SK-N-SH (cell line): ENCODE data around the gene CFHR5. TPM values are rescaled to one million over a fixed set of nuclear protein-coding genes. Genes with fewer than 3 reads are reported as not detected.

Source experiments
- CTCF ChIA-PET: fragments of 300-600, 350-600 bp; formaldehyde crosslinking; extraction: SDS; loops from one replicate; lab custom pipeline; 2021; lab: Yijun Ruan, JAX
- POLR2A ChIA-PET: fragments of 350-600 bp; sonication (Branson Sonifier 250); formaldehyde crosslinking; extraction: SDS; loops from one replicate; lab custom pipeline; 2020; ENCODE audit warnings: antibody characterized with exemption, inconsistent platforms; lab: Yijun Ruan, JAX
- DNase-seq: peaks from one replicate; pipeline ENCODE4 v3.0.0; 2012
- H2AFZ ChIP-seq: fragments of 200-600 bp; sonication (generic); 2 replicates; pipeline ENCODE4 v1.8.1; 2016; ENCODE audit warnings: antibody characterized with exemption, mild to moderate bottlenecking, low read depth
- H3F3A ChIP-seq: fragments of 200-600 bp; sonication (generic); replicated peaks from 2 replicates; pipeline ENCODE3; 2016; ENCODE audit warnings: antibody characterized with exemption, mild to moderate bottlenecking; ENCODE audit not compliant: insufficient read depth
- H3K27ac ChIP-seq, 2 experiments: fragments of 200-500 bp in 1 of 2; fragments of 200-600 bp in 1 of 2; sonication (Bioruptor generic) in 1 of 2; sonication (generic), shearing (Covaris generic) in 1 of 2; 2 replicates each; pipeline versions ENCODE4 v1.5.1 to v1.6.1; 2014 to 2016; ENCODE audit warnings: low read depth in 2 of 2, inconsistent platforms in 1 of 2, low read length in 1 of 2, mild to moderate bottlenecking in 1 of 2, mixed read lengths in 1 of 2
- H3K27me3 ChIP-seq: fragments of 200-600 bp; sonication (generic), shearing (Covaris generic); 2 replicates; pipeline ENCODE4 v1.6.1; 2016; ENCODE audit warnings: mixed run types; ENCODE audit not compliant: insufficient read depth
- H3K36me3 ChIP-seq, 2 experiments: fragments of 200-500 bp in 1 of 2; fragments of 200-600 bp in 1 of 2; sonication (Bioruptor generic) in 1 of 2; sonication (generic) in 1 of 2; replicated peaks in 1 of 2; 2 replicates each; pipeline versions ENCODE3 to v1.5.1; 2014 to 2016; ENCODE audit warnings: low read length in 1 of 2, mild to moderate bottlenecking in 1 of 2; ENCODE audit not compliant: insufficient read depth in 2 of 2, control insufficient read depth in 1 of 2
- H3K4me1 ChIP-seq, 2 experiments: fragments of 200-500 bp in 1 of 2; fragments of 200-600 bp in 1 of 2; sonication (Bioruptor generic) in 1 of 2; sonication (generic), shearing (Covaris generic) in 1 of 2; 2 replicates each; pipeline versions ENCODE4 v1.5.1 to v1.6.1; 2014 to 2016; ENCODE audit warnings: low read depth in 1 of 2, low read length in 1 of 2, mixed run types in 1 of 2; ENCODE audit not compliant: insufficient read depth in 2 of 2, control insufficient read depth in 1 of 2
- H3K4me2 ChIP-seq: fragments of 200-600 bp; sonication (generic), shearing (Covaris generic); 2 replicates; pipeline ENCODE4 v1.6.1; 2017; ENCODE audit warnings: mixed run types
- H3K4me3 ChIP-seq, 2 experiments: fragments of 200-500 bp in 1 of 2; fragments of 200-600 bp in 1 of 2; sonication (Bioruptor generic) in 1 of 2; sonication (generic), shearing (Covaris generic) in 1 of 2; 2 replicates each; pipeline versions ENCODE4 v1.5.1 to v1.8.1; 2014 to 2016; ENCODE audit warnings: low read depth in 2 of 2, inconsistent platforms in 1 of 2, low read length in 1 of 2, mild to moderate bottlenecking in 1 of 2, mixed read lengths in 1 of 2, moderate library complexity in 1 of 2
- H3K79me2 ChIP-seq: fragments of 200-600 bp; sonication (generic); 2 replicates; pipeline ENCODE4 v1.8.1; 2017; ENCODE audit warnings: mild to moderate bottlenecking; ENCODE audit not compliant: insufficient read depth
- H3K9ac ChIP-seq: fragments of 200-600 bp; sonication (generic); 2 replicates; pipeline ENCODE4 v1.6.1; 2017; ENCODE audit warnings: mixed run types
- H3K9me2 ChIP-seq: fragments of 200-600 bp; sonication (generic); 2 replicates; pipeline ENCODE4 v1.6.1; 2017; ENCODE audit warnings: mixed run types
- H3K9me3 ChIP-seq: fragments of 200-600 bp; sonication (generic); 2 replicates; pipeline ENCODE4 v1.6.1; 2017; ENCODE audit warnings: mixed run types, mild to moderate bottlenecking, moderate library complexity
- H4K20me1 ChIP-seq: fragments of 200-600 bp; sonication (generic); 2 replicates; pipeline ENCODE4 v1.6.1; 2017; ENCODE audit warnings: mild to moderate bottlenecking, mixed run types; ENCODE audit not compliant: insufficient read depth
- CHD2 ChIP-seq: fragments of 150-350 bp; IDR thresholded peaks from 2 replicates; pipeline ENCODE4 v1.6.1; 2018; ENCODE audit warnings: low read length; ENCODE audit not compliant: partially characterized antibody
- CTCF ChIP-seq: fragments of 200-600 bp; sonication (generic); IDR thresholded peaks from 2 replicates; pipeline ENCODE4 v1.6.1; 2017; ENCODE audit warnings: antibody characterized with exemption, mild to moderate bottlenecking, moderate library complexity
- ELF1 ChIP-seq: IDR thresholded peaks from 2 replicates; pipeline ENCODE4 v1.4.0; 2012
- EZH2phosphoT487 ChIP-seq: fragments of 200-600 bp; sonication (generic); IDR thresholded peaks from 2 replicates; pipeline ENCODE4 v1.6.1; 2017; ENCODE audit warnings: low read depth, mixed run types, mild to moderate bottlenecking, antibody characterized with exemption, moderate library complexity, borderline replicate concordance
- FOSL2 ChIP-seq: IDR thresholded peaks from 2 replicates; pipeline ENCODE4 v1.4.0; 2012; ENCODE audit warnings: low read depth, mild to moderate bottlenecking, moderate library complexity, borderline replicate concordance
- FOXJ3 ChIP-seq: sonication (generic); formaldehyde crosslinking; IDR thresholded peaks from 2 replicates; pipeline ENCODE4 v1.5.1; 2020; ENCODE audit warnings: mild to moderate bottlenecking, missing genetic modification reagents
- FOXM1 ChIP-seq: IDR thresholded peaks from 2 replicates; pipeline ENCODE4 v1.4.0; 2012; ENCODE audit warnings: low read depth, mild to moderate bottlenecking
- GATA2 ChIP-seq: sonication (generic); formaldehyde crosslinking; IDR thresholded peaks from 2 replicates; pipeline ENCODE4 v1.5.0; 2020; ENCODE audit warnings: mild to moderate bottlenecking, missing genetic modification reagents
- MEF2A ChIP-seq: IDR thresholded peaks from 2 replicates; pipeline ENCODE4 v1.4.0; 2012; ENCODE audit warnings: low read depth, borderline replicate concordance
- NRF1 ChIP-seq: IDR thresholded peaks from 2 replicates; pipeline ENCODE4 v1.6.1; 2012; ENCODE audit warnings: low read depth, mild to moderate bottlenecking, low read length
- PBX3 ChIP-seq: IDR thresholded peaks from 2 replicates; pipeline ENCODE4; 2012
- RAD21 ChIP-seq: IDR thresholded peaks from 2 replicates; pipeline ENCODE4 v1.6.1; 2012; ENCODE audit warnings: mild to moderate bottlenecking, low read length
- RCOR1 ChIP-seq: fragments of 150-350 bp; IDR thresholded peaks from 2 replicates; pipeline ENCODE4 v1.6.1; 2017; ENCODE audit warnings: antibody characterized with exemption, low read length
- TAF1 ChIP-seq: IDR thresholded peaks from 2 replicates; pipeline ENCODE4 v1.6.1; 2012; ENCODE audit warnings: low read depth, mild to moderate bottlenecking, low read length, moderate library complexity, borderline replicate concordance
- TCF12 ChIP-seq: IDR thresholded peaks from 2 replicates; pipeline ENCODE4 v1.4.0; 2012
- TEAD4 ChIP-seq: IDR thresholded peaks from 2 replicates; pipeline ENCODE4 v1.4.0; 2012; ENCODE audit warnings: mild to moderate bottlenecking, borderline replicate concordance; ENCODE audit not compliant: insufficient read depth
- YY1 ChIP-seq: IDR thresholded peaks from 2 replicates; pipeline ENCODE4 v1.4.0; 2012; ENCODE audit warnings: low read depth, mild to moderate bottlenecking
- WGBS: methylation state at CpG from one replicate; pipeline ENCODE4 v1.1.6; 2017; ENCODE audit warnings: low lambda C conversion rate; 5-methylcytosine and 5-hydroxymethylcytosine counted together
- polyA plus RNA-seq, 3 experiments: library from polyadenylated mRNA; depleted of rRNA; stranded (reverse); fragments of >200 nt; gene quantifications; 2 replicates each; pipeline ENCODE4 v1.2.3, GENCODE V29; 2012
- TF ChIP-seq, protein P1 (sequence below): IDR thresholded peaks from 2 replicates; pipeline ENCODE4 v1.4.0; 2012; ENCODE audit warnings: low read depth
- TF ChIP-seq, protein P2 (sequence below): fragments of 150-350 bp; IDR thresholded peaks from 2 replicates; pipeline ENCODE4 v1.6.1; 2016; ENCODE audit warnings: mild to moderate bottlenecking, low read depth, low read length
- TF ChIP-seq, protein P3 (sequence below): IDR thresholded peaks from 2 replicates; pipeline ENCODE4 v1.6.1; 2012; ENCODE audit warnings: mild to moderate bottlenecking, low read depth, low read length, moderate library complexity

CFHR5 gene
- polyA plus RNA-seq, 1 of the 3 experiments (the other 2 are of a cell fraction): not detected

GRCh38 chr1:196997423-196997822 is 20.1 kb downstream of the CFHR5 start:
- no peaks in the 10 kb centered on the region for H3K9me2 ChIP-seq
- H3F3A ChIP-seq: no peaks in the 10 kb centered on the region
- H3K4me3 ChIP-seq: no peak overlapping the region
- H3K9me3 ChIP-seq: no peaks in the 10 kb centered on the region; the same call in 1 of the 2 replicates
- peaks cover 0 to under 1% of the 10 kb centered on the region in 2 experiments; a peak in 2 of 4 replicates for H3K4me1 ChIP-seq
- H2AFZ ChIP-seq: 0 out of 2 replicates have a peak overlapping the region, but pooled peaks have one; percentile 21
- H3K27ac ChIP-seq: no peak overlapping the region
- ChIA-PET POLR2A (no interaction called here), CTCF (no interaction called here)
- H3K36me3 ChIP-seq: no peaks in the 10 kb centered on the region
- DNase-seq: no peak
- H3K9ac ChIP-seq: no peak overlapping the region
- no peaks in the 10 kb centered on the region for H3K79me2 ChIP-seq
- no peak for TF ChIP-seq FOXJ3 (CRISPR knock-in tag)
- TF ChIP-seq FOSL2: peak; percentile 41; the same call in 1 of the 2 replicates
- WGBS: 50% methylated on average over 1 of the region's 1 CpG
- H3K27me3 ChIP-seq: no peaks in the 10 kb centered on the region
- no peak overlapping the region for H3K4me2 ChIP-seq
- no peaks in the 10 kb centered on the region for H4K20me1 ChIP-seq

DNA sequence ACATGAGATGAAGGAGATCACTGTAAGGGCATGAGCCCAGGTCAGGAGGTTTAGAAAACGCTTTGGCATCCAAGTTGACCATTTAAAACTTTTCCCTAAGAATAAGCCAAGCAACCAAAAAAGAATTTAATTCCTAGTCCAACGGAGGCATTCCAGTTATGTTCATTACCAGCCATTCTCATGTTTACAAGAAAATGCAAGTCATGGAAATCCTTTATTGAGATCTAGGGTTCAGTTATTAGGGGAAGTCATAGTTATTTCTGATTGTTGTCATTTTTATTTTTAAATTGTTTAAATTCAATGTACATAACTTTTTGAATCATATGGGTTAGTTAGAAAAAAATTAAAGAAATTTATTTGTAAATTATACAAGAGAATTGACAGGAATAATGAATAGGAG is 24.5 kb downstream of the CFHR5 start:
- H3K9me2 ChIP-seq: no peaks in the 10 kb centered on the region
- WGBS: 21% methylated on average over 2 of the region's 2 CpGs
- no peak for DNase-seq
- H3K36me3 ChIP-seq: no peaks in the 10 kb centered on the region
- no peaks in the 10 kb centered on the region for H3K27me3 ChIP-seq
- H3K9me3 ChIP-seq: no peaks in the 10 kb centered on the region
- H3K4me1 ChIP-seq: no peaks in the 10 kb centered on the region; a peak in 1 of 4 replicates
- CTCF ChIA-PET: interaction anchor here (0.5 kb wide), 1 partner anchor 1592 kb away, joined by 4 read pairs; no protein-coding TSS in a partner anchor
- POLR2A ChIA-PET: no interaction called here
- no peak overlapping the region for H3K4me2 ChIP-seq
- TF ChIP-seq, protein P1, sequence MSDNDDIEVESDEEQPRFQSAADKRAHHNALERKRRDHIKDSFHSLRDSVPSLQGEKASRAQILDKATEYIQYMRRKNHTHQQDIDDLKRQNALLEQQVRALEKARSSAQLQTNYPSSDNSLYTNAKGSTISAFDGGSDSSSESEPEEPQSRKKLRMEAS: no peak
- TF ChIP-seq PBX3 (no peak), MEF2A (no peak), CTCF (no peak), ELF1 (no peak), GATA2 (CRISPR knock-in tag) (no peak), EZH2phosphoT487 (no peak), FOXM1 (no peak), CHD2 (no peak), FOSL2 (no peak), RCOR1 (no peak), TEAD4 (no peak), TAF1 (no peak), NRF1 (no peak), RAD21 (no peak), TCF12 (no peak), YY1 (no peak)
- TF ChIP-seq, protein P2, sequence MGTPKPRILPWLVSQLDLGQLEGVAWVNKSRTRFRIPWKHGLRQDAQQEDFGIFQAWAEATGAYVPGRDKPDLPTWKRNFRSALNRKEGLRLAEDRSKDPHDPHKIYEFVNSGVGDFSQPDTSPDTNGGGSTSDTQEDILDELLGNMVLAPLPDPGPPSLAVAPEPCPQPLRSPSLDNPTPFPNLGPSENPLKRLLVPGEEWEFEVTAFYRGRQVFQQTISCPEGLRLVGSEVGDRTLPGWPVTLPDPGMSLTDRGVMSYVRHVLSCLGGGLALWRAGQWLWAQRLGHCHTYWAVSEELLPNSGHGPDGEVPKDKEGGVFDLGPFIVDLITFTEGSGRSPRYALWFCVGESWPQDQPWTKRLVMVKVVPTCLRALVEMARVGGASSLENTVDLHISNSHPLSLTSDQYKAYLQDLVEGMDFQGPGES: no peak
- TF ChIP-seq, protein P3, sequence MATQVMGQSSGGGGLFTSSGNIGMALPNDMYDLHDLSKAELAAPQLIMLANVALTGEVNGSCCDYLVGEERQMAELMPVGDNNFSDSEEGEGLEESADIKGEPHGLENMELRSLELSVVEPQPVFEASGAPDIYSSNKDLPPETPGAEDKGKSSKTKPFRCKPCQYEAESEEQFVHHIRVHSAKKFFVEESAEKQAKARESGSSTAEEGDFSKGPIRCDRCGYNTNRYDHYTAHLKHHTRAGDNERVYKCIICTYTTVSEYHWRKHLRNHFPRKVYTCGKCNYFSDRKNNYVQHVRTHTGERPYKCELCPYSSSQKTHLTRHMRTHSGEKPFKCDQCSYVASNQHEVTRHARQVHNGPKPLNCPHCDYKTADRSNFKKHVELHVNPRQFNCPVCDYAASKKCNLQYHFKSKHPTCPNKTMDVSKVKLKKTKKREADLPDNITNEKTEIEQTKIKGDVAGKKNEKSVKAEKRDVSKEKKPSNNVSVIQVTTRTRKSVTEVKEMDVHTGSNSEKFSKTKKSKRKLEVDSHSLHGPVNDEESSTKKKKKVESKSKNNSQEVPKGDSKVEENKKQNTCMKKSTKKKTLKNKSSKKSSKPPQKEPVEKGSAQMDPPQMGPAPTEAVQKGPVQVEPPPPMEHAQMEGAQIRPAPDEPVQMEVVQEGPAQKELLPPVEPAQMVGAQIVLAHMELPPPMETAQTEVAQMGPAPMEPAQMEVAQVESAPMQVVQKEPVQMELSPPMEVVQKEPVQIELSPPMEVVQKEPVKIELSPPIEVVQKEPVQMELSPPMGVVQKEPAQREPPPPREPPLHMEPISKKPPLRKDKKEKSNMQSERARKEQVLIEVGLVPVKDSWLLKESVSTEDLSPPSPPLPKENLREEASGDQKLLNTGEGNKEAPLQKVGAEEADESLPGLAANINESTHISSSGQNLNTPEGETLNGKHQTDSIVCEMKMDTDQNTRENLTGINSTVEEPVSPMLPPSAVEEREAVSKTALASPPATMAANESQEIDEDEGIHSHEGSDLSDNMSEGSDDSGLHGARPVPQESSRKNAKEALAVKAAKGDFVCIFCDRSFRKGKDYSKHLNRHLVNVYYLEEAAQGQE: no peak
- no peak overlapping the region for H3K4me3 ChIP-seq
- no peaks in the 10 kb centered on the region for H4K20me1 ChIP-seq
- H3K27ac ChIP-seq: no peak overlapping the region
- no peaks in the 10 kb centered on the region for H3F3A ChIP-seq
- no peak overlapping the region for H3K9ac ChIP-seq
- H3K79me2 ChIP-seq: no peaks in the 10 kb centered on the region
- H2AFZ ChIP-seq: no peak overlapping the region
